Activated gamma-delta T cell treated with anti-CD3 and anti-CD28 coated beads, Interleukin-2, amount 50 U/mL, for 16 hours (primary cell): Measurements from ENCODE around the gene ITPR1.

Experiments
- DNase-seq: peaks from one replicate; pipeline ENCODE4 v3.0.0-alpha.2; 2020; ENCODE audit warnings: low read depth

Gene ITPR1

DNA sequence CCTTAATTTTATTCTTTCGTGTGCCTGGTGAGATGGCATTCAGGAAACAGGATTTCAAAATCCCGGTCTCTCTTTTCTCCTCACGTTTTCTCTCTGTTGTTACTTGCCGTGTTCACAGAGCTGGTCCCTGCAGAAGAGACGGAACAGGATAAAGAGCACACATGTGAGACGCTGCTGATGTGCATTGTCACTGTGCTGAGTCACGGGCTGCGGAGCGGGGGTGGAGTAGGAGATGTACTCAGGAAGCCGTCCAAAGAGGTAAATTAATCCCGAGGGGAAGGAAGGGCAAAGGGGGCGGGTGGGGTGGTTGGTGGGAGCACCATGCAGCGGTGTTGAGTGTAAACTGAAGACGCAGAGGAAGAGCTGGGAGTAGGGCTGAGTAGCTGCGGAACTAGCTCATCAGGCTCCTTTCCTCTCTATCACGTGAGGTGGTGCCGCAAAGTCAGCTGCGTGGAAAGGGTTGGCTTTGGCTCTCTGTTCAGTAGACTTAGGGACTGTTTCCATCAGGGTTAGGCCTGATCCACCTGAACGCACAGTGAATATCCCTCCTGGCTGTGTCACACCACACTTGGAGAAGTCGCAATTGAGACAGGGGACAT lies 321.3 kb downstream of the ITPR1 start:
- DNase-seq = no peak

DNA sequence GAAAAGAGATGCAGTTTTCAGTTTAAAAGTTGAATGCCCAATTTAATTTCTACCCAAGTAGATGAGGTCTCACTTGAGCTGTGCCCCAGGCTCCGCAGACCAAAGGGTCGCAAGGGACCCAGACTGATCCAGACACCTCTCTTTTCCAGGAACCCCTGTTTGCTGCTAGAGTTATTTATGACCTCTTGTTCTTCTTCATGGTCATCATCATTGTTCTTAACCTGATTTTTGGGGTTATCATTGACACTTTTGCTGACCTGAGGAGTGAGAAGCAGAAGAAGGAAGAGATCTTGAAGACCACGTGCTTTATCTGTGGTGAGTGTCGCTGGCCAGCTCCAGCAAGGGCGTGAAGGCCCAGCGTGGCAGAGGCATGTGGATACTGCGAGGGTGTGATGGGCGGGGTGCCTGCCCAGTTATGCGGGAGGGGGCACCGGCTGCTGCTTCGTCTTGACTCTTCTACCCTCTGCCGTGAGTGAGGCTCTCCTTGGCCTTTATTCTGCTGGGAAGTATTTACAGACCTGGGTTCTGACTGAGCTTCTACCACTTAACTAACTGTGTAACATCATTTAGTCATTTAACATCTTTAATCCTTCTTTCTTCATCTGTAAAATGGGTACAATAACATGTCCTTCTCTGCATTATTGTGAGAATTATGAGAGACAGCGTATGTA lies 321.9 kb downstream of the ITPR1 start:
- no peak for DNase-seq

DNA sequence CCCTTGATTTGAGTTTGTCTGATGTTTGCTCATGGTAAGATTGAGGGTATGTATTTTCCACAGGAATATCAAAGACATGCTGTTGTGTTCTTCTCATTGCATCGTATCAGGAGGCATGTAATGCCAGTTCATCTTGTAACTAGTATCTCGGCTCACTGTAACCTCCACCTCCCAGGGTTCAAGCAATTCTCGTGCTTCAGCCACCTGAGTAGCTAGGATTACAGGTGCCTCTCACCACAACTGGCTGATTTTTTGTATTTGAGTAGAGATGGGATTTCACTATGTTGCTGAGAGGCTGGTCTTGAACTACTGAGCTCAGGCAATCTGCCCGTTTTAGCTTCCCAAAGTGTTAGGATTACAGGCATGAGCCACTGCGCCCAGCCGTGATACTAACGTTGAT lies 323.2 kb downstream of the ITPR1 start:
- DNase-seq = no peak

DNA sequence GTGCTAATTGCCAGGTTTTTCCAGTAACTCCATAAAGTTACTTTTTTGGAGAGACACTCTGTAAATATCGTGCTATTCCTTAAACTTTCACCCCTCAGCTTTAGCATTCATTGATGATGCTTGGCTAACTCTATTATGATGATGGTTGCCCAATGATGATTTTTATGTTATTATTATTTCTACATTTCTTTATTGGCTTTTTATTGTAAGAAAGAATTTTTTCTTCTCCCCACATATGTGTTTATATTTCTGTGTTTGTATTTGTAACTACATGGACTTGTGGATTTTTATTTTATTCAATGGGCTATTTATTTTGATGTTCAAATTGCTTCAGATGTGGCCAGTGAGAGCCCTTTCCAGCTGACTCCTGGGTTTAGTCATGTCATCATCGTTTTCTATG lies 323.6 kb downstream of the ITPR1 start:
- DNase-seq = no peak

DNA sequence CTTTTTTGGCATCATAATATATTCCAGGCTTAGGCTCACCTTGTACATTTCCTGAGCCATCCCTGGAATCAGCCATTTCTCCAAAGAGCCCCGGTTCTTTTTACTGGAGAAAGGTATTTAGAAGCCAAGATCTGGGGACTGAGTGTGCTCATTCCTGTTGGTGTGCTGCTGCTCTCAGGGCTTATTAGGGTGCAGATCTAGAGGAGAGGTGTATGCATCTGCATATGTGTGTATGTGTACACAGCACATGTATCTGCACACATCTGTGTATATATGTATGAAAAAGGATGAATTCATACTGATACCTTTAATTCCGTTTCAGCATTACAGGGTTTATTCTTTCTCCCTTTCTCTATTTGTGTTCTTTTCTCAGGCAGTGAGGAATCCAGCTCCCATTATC lies 324.0 kb downstream of the ITPR1 start:
- DNase-seq = no peak

DNA sequence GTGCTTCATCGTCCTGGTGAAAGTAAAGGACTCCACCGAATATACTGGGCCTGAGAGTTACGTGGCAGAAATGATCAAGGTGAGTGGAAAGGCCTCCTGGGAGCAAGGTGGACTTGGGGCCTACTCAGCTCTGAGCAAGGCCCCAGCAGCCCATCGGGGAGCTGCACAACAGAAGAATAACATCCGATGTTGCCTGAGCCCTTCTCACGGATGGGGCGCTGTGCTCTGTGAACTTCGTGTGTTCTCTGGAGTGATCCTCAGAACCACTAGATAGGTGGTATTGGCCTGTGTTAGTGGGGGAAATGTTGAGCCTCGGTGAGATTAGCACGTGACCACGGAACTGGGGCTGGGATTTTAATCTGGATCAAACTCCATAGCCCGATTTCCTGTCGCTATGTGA lies 325.0 kb downstream of the ITPR1 start:
- no peak for DNase-seq

DNA sequence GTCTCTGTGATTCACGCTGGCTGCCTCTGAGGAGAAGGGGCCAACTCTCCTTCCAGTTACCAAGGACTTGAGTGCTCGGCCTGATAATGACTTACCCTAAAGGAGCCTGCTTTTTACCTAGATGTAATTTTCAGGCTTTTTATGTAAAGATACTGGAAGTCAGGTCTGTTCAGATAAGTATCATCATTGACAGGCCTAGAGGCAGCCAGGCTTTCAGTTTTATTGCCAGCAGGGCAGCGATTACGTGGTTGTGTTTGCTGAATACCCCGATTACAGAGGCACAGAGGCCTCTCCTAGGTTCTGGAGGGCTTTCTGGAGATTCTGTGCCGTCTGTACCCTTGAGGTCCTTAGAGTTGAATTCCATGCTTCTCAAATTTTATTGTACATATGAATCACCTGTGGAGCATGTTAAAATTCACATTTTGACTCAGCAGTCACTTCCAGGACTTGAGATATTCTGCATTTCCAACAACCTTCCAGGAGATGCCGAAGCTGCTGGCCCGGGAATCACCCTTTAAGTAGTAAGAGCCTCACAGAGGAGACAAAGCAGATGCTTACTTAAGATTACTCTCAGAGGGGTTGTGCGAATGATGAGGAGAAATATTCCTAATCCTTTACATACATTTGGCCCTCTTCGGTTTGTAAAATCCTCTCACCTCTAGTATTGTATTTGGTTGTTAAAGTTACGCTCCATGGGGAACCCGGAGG lies 326.0 kb downstream of the ITPR1 start:
- no peak for DNase-seq

DNA sequence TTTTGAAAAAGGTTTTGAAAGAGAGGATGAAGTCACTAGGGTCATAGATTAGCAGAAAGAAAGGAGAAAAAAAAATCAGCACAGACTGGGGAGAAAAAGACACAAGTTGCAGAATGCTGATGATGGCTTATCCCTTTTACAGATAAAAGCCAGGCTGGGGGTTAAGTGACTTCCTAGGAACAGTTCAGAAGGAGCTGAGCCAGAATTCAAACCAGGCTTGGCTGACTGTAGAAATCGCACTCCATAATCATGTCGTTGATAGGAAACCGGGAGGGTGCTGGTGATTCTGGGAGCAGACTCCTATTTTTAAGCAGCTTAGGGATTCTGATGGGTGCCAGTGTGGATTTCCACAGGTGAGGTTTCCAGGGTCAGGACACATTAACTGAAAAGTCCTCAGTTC lies 326.6 kb downstream of the ITPR1 start:
- DNase-seq = no peak

DNA sequence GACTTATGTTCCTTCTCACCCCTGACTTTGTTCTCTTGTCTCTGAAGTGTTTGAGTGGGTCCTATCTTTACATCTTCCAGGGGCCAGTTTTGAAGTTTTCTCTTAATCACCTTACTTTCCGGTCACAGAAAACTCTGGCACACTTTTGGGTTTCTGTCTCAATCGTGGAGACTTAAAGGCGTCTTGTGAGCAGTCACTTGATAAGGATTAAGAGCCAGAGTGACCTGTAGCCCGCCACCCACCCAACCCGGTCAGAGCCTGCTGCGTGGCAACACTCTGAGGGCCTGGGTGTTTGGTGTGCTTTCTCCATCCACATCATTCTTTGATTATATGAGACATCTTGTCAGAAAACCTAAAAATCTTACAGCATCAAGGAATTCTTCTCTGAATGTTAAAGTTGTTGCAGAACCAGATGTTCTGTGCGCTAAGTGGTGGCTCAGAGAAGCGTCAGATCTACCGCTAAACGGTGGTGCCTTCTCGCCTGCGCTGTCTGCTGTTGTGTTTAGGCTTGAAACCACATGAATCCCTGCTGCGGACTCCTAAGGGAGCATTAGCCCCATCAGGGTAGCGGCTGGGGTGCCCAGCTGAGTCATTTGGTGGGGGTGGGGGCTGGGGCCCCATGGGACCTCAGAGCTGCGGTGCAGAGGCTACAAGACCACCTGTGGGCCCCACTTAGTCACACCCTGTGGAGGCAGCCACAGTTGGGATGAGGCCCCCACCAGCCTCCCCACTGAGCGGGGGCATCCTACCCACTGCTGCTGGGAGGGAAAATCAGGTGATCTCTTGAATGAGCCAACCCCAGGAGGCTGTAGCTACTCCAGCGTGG lies 327.4 kb downstream of the ITPR1 start:
- peak; percentile 18 for DNase-seq

DNA sequence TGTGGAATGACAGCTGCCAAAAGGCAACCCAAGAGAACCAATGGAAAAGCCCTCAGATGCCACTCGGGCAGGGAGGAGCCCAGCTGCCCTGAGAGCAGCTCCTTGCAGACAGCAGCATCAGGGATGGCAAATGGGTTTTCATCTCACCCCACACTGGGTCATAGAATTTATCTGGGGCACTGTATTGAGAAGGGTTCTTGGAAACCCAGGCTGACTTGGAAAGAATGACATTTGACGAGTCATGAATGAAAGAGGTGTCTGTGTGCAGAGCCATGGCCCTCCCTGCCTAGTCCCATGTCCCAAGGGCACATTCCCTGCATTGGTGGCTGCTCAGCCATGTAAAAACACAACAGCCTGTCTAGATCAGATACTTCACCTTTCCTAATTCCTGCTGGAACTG lies 328.2 kb downstream of the ITPR1 start:
- no peak for DNase-seq

DNA sequence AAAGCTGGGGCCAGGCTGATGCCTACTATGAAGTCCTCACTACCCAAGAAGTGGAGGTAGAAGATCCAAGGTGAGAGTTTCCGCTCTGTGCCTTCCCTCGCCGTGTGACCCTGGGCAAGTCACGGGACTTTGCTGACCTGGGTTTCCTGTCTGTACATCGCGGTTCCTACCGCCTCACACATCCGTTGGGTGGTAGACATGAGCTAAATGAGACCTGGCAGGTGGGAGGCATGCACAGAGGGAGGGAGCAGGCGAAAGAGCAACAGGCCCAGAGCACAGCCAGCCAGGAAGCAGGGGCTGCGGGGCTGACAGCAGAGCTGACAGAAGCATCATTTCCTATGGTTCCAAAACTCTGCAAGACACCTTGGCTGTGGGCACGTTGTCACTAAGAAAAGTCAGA lies 328.8 kb downstream of the ITPR1 start:
- peak; percentile 76 for DNase-seq

DNA sequence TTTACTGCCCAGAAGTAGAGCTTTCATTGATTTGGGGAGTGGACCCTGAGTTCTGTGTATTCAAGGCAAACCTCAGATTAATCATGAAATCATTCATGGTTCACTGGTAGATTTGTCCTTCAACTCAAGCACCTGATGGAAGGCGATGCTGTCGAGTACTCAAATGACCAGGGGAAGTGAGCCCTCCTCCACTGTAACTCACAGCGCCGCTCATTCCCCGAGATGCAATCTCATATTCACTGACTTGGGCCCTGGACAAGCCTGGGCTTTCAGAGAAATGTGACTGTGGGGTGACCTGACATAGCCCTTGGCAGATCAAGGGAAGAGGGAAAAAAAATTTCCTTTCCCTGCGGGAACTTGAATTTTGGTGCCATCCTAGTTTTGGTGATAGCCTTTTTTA lies 329.4 kb downstream of the ITPR1 start:
- no peak for DNase-seq

DNA sequence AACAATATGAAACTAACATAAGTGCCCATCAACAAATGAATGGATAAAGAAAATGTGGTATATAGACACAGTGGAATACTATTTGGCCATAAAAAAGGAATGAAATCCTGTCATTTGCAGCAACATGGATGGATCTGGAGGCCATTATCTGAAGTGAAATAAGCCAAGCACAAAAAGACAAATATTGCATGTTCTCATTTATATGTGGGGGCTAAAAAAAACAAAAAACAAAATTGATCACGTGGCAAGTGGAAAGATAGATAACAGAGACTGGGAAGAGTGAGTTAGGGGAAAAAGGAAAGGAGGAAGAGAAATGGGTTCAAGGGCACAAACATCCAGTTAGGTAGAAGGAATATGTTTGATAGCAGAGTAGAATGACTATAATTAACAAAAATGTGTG lies 330.2 kb downstream of the ITPR1 start:
- DNase-seq = no peak

DNA sequence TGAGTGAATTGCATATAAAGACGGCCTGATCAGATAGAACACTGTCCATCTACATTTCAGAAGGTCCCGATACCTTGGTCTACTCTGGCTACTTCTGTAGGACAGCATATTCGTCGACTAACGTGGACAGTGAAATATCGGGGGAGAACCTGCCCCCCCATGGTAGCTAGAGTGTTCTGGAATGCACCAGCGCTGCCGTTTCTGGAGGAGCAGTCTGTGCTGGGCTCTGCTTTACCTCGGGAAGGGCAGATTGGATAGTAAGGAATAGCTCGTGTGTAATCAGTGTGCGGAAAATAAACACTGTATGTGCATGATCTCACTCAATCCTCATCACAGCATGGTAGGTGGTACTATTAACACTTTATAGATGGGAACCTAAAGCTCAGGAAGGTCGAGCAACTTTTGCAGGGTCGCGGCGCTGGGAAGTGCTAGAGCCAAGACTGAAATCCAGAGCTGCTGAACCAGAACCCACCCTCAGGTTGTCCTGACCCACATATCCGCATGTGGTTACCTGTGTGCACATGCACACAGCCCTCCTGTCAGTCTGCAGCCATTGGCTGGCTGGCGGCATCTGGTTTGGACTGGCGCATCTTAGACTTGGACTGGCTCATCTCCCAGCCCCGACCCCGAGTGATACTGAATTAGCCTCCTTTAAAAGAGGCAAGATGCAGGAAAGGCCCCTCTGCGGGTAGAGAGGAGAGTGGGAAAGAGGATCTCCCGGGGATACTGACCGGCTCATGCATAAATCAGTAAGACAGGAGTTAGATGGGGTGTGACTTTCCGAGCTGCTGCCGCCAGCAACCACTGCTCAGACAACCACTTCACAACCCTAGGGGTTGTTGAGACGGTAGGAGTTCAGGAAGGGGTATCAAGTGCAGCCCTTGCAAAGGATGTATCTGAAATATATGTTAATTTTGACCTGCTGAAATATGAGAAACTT lies 331.1 kb downstream of the ITPR1 start:
- no peak for DNase-seq

DNA sequence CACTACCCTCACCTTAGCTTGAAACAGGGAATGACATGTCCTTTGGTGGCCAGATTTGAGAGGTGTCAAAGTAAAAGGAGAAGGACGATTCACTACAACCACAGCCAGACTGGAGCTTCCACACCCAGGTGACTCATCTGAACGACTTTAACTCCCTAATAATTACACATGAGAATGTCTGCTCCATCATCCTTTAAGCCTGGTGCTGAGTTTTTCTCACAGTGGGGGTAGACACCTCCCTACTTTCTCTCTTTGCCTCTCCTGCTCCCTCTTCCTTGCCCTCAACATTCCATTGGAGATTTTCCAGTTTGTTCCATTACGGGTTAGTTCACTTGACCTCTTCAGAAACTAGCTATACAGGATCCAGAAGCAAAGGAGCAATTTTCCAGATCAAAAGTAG lies 331.8 kb downstream of the ITPR1 start:
- no peak for DNase-seq

DNA sequence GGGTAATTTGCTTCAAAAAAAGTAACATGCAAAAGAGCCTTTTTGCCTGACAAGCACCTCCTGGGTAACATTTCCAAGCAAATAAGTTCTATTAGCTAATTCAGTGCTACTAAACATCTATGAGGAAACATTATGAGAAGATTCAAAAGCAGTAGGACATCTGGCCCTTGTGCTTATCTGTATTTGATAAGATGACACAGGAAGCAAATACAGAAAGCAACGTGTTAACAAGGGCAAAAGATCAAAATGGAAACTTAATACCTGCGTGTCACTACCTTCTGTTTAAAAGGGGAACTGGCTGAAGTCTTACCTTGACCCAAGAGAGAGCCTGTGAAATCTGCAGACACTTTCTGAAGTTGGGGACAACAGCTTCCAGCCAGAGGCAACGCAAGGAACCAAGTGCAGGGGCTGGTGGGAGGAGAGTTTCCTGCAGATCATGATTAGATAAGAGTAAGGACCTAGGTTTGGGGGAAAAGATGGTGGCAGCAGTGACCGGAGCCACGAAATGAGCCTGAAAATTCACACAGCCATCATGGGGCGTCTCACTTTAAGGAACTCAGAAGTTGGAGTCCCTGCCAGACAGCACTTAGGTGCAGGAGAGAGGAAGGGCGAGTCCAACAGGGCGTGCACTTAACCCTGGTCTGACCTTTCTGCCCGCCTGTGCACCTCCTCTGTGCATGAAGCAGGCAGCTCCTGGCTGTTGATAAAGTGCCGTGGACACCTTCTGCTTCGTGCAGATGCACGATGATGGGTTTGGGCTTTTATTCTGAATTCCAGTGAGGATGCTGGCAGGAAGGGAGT lies 332.5 kb downstream of the ITPR1 start:
- no peak for DNase-seq

DNA sequence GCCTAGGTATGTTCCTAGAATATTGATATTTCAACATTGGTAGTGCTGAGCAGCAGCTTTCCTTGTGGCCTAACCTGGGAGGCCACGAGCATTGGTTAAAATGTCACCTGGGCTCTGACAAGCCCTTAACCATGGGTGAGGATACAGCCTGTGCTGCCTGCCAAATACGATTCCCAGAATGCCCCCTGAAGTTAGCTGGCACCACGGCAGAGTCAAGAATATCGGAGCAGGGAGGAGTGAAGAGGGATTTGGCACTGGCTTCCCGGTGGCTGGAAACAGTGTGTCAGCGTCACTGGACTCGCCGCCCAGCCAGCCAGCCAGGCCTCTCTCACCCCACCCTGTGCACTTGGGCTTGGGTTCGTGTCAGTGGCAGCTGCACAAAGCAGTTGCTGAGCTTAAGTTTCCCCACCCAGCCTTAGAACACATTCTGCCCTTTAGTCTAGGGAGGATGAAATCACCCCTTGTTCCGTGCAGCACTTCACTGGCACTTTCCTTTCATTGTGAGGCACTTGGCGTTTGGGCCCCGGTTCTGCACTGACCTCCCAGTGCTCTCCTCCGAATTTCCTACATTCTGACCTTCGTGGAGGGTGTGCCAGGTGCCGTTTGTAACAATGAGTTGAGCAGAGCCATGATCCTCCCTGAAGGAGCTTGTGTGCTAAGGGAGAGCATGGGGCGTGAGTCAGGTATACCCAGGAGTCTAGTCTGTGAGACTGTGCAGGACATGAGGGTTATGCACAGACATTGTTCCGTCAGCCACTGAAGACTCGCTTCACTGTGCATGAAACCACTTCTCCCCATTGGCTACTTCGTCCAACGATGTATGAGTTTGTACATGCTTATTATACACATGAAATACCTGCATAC lies 333.3 kb downstream of the ITPR1 start:
- no peak for DNase-seq

DNA sequence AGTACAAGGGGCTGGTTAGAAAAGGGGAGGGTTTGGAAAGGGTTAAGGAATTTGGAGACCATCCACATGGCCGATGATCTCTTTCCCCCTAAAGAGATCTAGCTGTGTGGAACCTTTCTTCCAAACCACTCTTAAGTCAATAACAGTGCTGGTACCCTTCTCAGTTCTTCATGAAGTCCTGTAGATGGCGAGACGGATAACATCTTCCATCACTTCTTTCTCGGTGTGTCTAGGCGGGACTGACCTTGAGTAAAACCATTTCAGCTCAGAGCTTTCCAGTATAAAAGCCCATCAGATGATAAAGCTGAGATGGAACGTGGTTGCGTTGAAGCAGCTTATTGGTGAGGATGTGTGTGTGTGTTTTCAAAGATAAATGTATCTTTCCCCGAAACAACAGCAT lies 334.6 kb downstream of the ITPR1 start:
- no peak for DNase-seq

DNA sequence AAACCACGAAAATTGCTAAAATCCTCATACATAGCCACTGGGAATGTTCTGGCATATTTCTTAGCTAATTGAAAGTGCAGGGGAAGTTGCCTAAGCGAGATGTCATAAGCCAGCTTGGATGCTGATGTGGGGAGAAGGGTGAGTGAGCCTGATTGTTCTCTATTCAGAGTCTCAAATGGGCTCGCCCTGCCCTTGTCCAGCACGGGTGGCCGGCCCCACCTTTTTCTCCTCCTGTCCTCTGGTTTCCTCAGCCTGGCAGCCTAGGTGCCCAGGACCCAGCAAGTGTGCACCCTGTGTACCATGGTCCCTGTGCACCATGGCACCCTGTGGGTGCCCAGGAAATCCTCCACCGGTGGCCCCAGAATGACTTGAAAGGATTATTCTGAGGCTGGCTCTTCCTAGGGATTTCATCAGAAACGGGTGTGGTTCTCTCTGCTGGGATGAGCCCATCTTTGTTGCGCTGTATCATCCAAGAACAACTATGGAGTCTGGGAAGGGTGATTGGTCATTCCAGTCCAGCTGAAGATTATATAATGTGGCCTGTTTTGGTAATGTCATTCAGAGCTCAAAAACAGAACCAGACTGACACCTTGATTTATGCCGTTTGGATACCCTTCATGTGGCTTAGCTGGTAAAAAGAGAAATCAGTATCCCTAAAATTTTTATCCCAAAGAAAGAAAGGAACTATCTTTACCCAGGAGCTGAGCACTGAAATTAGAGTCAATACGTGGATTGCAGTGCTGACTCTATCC lies 335.3 kb downstream of the ITPR1 start:
- DNase-seq = no peak
